ENCODE results near the gene ASCL4.

The ASCL4 gene

GRCh38 chr12:107779077-107779831 is 4.8 kb downstream of the ASCL4 start:
- DNase-seq: no peak

DNA sequence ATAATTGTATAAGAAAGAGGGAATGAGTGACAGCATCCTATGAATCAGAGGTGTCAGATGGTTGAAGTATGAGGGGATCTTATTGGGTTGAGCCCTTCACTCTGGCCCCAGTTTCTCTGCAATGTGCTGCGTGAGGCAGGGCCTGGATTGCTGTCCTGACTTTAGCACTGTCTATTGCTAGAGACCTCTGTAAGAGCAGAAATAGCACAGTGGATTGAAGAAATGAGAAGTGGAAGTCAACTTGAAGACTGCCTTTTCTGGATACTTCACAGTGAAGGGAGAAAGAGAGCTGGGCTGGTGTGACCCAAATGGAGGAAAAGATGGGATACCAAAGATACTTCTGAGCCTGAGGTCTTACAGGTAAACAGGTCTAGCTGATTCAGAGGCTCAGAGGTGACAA is 5.8 kb downstream of the ASCL4 start:
- DNase-seq: no peak

DNA sequence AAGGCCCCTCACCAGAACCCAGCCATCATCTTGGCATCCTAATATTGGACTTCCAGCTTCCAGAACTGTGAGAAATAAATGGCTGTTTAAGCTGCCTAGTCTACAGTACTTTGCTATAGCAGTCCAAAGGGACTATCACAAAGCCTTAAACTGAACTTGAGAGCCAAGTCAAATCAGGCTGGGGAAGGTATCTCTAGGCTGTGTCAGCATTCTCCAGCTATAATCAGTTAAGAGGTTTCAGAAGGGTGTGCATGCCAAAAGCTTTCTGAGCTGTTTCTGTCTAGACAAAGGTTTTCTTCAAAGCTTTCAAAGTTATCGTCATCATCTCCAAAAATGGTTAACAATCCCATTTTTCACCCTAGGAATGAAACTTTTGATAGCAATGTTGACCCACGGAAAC is 7.6 kb downstream of the ASCL4 start:
- DNase-seq: no peak

GRCh38 chr12:107783406-107784376 is 9.2 kb downstream of the ASCL4 start:
- no peak for DNase-seq

GRCh38 chr12:107788281-107788680 is 13.8 kb downstream of the ASCL4 start:
- DNase-seq: no peak

DNA sequence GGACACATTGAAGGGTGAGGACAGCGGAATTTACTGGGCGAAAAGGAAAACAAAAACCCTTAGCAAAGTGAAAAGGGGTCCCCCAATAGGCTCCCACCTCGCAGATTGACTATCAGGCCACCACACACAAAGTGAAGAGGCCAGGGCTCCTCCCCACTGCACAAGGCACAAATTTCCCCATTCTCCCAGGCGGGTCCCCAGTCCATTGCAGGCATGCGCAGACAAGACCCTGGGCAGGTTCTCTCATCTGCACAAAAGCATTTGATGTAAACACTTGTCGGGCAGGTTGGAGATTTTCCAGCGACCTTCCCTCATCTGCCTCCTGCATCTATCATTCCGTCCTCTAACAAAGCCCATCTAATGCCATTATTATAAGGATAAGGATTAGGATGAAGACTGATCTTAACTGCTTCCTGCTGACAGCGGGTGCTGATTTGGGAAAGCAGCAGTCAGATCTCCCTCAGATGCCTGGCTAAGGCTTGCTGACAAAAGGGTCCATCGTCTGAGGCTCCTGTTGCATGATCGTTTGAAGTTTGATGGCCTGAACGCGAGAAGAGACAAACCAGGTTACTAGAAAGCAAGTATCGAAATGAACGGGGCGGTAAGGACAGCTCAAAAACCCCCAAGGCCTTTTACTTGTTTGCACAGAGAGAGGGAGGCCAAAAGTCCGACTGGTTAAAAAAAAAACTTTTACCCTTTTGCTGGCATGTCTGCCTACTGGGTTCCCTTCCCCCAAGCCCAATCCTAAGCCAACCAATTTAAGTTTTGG is 14.4 kb downstream of the ASCL4 start:
- no peak for DNase-seq

GRCh38 chr12:107791465-107792089 is 17.1 kb downstream of the ASCL4 start:
- DNase-seq: no peak

GRCh38 chr12:107794451-107794850 is 19.9 kb downstream of the ASCL4 start:
- no peak for DNase-seq

DNA sequence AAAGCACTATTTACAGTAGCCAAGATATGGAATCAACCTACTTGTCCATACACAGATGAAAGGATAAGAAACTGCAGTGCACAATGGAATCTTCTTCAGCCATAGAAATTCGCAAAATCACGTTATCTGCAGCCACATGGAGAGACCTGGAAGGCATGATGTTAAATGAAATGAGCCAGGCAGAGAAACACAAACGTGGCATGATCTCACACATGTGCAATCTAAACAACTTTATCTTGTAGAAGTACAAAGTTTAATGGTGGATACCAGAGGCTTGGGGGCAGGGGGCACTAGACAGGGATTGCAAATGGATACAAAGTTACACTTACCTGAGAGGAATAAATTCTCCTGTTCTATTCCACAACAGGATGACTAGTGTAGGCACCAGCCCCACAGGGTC is 24.1 kb downstream of the ASCL4 start:
- no peak for DNase-seq

DNA sequence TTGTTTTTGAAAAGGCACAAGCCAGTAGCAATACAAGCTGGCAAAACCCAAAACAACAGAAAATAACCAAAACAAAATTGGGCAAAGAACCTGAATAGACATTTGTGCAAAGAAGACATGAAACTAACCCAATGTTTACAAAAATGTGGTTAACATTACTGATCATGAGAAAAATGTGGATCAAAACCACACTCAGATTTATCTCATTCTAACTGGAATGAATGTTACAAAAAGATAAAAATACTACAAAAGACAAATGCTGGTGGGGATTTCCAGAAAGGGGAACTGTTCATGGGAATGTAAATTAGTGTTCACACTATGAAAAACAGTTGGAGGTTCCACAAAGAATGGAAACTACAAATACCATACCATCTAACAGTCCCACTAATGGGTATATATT is 26.6 kb downstream of the ASCL4 start:
- no peak for DNase-seq

DNA sequence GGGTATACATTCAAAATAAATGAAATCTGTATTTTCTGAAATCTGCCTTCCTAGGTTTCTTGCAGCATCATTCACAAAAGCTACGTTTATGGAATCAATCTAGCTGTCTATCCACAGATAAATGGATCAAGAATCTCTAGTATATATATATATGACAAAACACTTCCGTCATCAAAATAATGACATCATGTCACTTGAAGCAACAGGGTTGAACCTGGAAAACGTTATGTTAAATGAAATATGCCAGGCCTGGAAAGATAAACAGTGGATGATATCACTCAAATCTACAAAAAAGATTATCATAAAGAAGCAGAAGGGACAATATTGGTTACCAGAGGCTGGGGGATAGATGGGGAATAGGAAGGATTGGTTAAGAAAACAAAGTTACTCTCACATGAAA is 28.6 kb downstream of the ASCL4 start:
- DNase-seq: no peak

GRCh38 chr12:107805488-107806180 is 31.1 kb downstream of the ASCL4 start:
- no peak for DNase-seq

GRCh38 chr12:107807471-107808150 is 33.1 kb downstream of the ASCL4 start:
- no peak for DNase-seq

- DNase-seq: no peak
Measured at GRCh38 chr12:107817250-107817649, 42.7 kb downstream of the ASCL4 start.

GRCh38 chr12:107818984-107819383 is 44.5 kb downstream of the ASCL4 start:
- no peak for DNase-seq

DNA sequence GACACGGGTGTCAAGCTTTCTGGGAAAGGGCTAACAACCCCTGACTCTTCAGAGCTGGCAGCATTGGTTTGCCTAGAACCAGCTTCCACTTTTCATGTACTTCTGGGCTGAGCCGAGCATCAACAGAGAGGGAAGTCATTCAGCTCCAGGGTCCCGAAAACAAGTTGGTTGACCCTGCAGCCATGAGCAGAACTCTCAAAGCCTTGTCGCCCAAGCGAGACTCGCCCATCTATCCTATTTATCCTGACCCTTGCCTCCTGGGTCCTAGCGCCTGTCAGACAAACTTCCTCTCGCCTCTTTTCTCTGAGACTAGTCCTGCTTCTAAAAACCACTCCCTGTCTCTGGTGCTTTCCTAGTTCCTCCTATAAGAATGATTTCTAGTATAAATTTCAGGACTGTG is 47.9 kb downstream of the ASCL4 start:
- DNase-seq: no peak

Data from activated effector memory CD4-positive, alpha-beta T cell treated with anti-CD3 and anti-CD28 coated beads, Interleukin-2, amount 50 U/mL, for 16 hours (primary cell).